ENCODE results near the gene NMNAT3. TPM values are rescaled to one million over a fixed set of nuclear protein-coding genes. Genes with fewer than 3 reads are reported as not detected.

Gene NMNAT3
- total RNA-seq, 1 experiment from 2014 or later: 1.3 TPM

GRCh38 chr3:139710212-139710611, 32.4 kb upstream of the NMNAT3 start:
- no peak overlapping the region for H3T11ph ChIP-seq (ENCODE audit: low read length)
- no peak overlapping the region for H4K8ac ChIP-seq (replicated peaks; ENCODE audit: insufficient read length, low read depth, low read length)
- no peak overlapping the region for H2BK12ac ChIP-seq (ENCODE audit: insufficient read length, low read depth, low read length)
- Mint-ChIP-seq H3K36me3 (ENCODE audit: insufficient read depth in 1 of 3, low read depth in 3 of 3) (no peaks in the 10 kb centered on the region), H3K4me3 (no peak overlapping the region), H3K4me1 (peaks cover 6% of the 10 kb centered on the region in 2 experiments; a peak in 2 of 4 replicates), H3K27ac (no peak overlapping the region), H3K9me3 (no peaks in the 10 kb centered on the region), H3K27me3 (ENCODE audit: low read depth) (peaks cover 6% of the 10 kb centered on the region)
- no peak overlapping the region for H2AK5ac ChIP-seq (ENCODE audit: insufficient read length, low read length)
- no peak overlapping the region for H3K18ac ChIP-seq (ENCODE audit: insufficient read length, low read depth, low read length)
- no peak overlapping the region for H4K91ac ChIP-seq (ENCODE audit: insufficient read length, low read depth, low read length)
- no peak overlapping the region for H2BK20ac ChIP-seq (ENCODE audit: low read depth, low read length, poor library complexity, severe bottlenecking)
- H3K79me2 ChIP-seq (ENCODE audit: insufficient read depth, low read length): no peaks in the 10 kb centered on the region
- no peaks in the 10 kb centered on the region for H3K23me2 ChIP-seq (ENCODE audit: insufficient read length, low read depth, low read length, poor library complexity, severe bottlenecking)
- H3K27ac ChIP-seq (ENCODE audit: insufficient read length, low read depth, low read length): no peak overlapping the region
- no peaks in the 10 kb centered on the region for H4K20me1 ChIP-seq (ENCODE audit: control insufficient read depth, insufficient read depth, insufficient read length)
- H3K9ac ChIP-seq (ENCODE audit: extremely low read depth, insufficient read length, low read length): no peak overlapping the region
- H2BK120ac ChIP-seq (ENCODE audit: low read depth, low read length, poor library complexity, severe bottlenecking): no peak overlapping the region
- no peaks in the 10 kb centered on the region for H3K79me1 ChIP-seq (ENCODE audit: insufficient read depth, low read depth, low read length, poor library complexity, severe bottlenecking)
- no peak overlapping the region for H4K5ac ChIP-seq (ENCODE audit: insufficient read length, low read depth, low read length)
- H3K4ac ChIP-seq (ENCODE audit: low read depth, low read length): no peak overlapping the region
- H3K27me3 ChIP-seq (ENCODE audit: insufficient read depth, low read length): no peaks in the 10 kb centered on the region
- no peak overlapping the region for H3K4me2 ChIP-seq (ENCODE audit: insufficient read depth, insufficient read length, low read length)
- H3K23ac ChIP-seq (ENCODE audit: insufficient read length, low read depth, low read length): no peak overlapping the region
- H3K4me1 ChIP-seq (ENCODE audit: insufficient read depth, low read length): no peaks in the 10 kb centered on the region
- no peak for TF ChIP-seq CTCF (conservative IDR thresholded peaks at IDR 0.05)
- no peak overlapping the region for H2BK5ac ChIP-seq (ENCODE audit: insufficient read length, low read length)
- H2AFZ ChIP-seq (ENCODE audit: low read length): no peak overlapping the region
- WGBS (ENCODE audit: extremely low coverage, insufficient read length, low lambda C conversion rate): no CpG with 5 or more reads among the region's 3 CpGs
- no peaks in the 10 kb centered on the region for H3K9me3 ChIP-seq (ENCODE audit: control insufficient read depth, low read depth, low read length)
- H3K14ac ChIP-seq (ENCODE audit: insufficient read depth, low read length): no peak overlapping the region
- DNase-seq: no peak
- H2BK15ac ChIP-seq (ENCODE audit: low read depth, low read length): no peak overlapping the region
- no peak overlapping the region for H3K56ac ChIP-seq (ENCODE audit: insufficient read length, low read depth, low read length)
